Coronary artery (tissue), 2 donors: ENCODE results near the gene TNK2.
"Not testable (repeated sequence)": the region's sequence is repeated elsewhere in the genome, so short reads cannot be mapped to it uniquely, and the experiment has no call there.

Source experiments
- DNase-seq: peaks from one replicate; pipeline ENCODE4 v3.0.0-alpha.2; 2017; ENCODE audit warnings: low spot score
- H3K27ac ChIP-seq, 2 donors: fragments of 200-600 bp; sonication (generic); one replicate each; pipeline ENCODE4 v1.5.1; 2016 to 2019
- H3K4me3 ChIP-seq: fragments of 200-600 bp; sonication (generic); 2 replicates; pipeline ENCODE4 v1.5.1; 2016; ENCODE audit warnings: mild to moderate bottlenecking, moderate library complexity
- CTCF ChIP-seq: fragments of 200-600 bp; sonication (generic); IDR thresholded peaks from one replicate; pipeline ENCODE4 v1.5.1; 2019; ENCODE audit warnings: antibody characterized with exemption

Gene TNK2

GRCh38 chr3:195868866-195869412, 39.4 kb downstream of the TNK2 start:
- Histone ChIP-seq H3K4me3 (no peak overlapping the region), H3K27ac (no peak overlapping the region)
- TF ChIP-seq CTCF: no peak
- no peak for DNase-seq

GRCh38 chr3:195868336-195868865, 40.0 kb downstream of the TNK2 start:
- Histone ChIP-seq H3K4me3 (no peak overlapping the region), H3K27ac (no peak overlapping the region)
- no peak for TF ChIP-seq CTCF
- DNase-seq: no peak

GRCh38 chr3:195867631-195868335, 40.6 kb downstream of the TNK2 start:
- DNase-seq: no peak
- no peak overlapping the region for H3K27ac ChIP-seq

GRCh38 chr3:195866686-195867511, 41.5 kb downstream of the TNK2 start:
- H3K4me3 ChIP-seq: no peak overlapping the region
- TF ChIP-seq CTCF: no peak
- DNase-seq: no peak
- no peak overlapping the region for H3K27ac ChIP-seq

More at GRCh38 chr3:195867631-195868335, 40.6 kb downstream of the TNK2 start:
- no peak overlapping the region for H3K4me3 ChIP-seq
- TF ChIP-seq CTCF: no peak

- Histone ChIP-seq H3K4me3 (no peak overlapping the region), H3K27ac (no peak overlapping the region)
- TF ChIP-seq CTCF: no peak
- DNase-seq: no peak
Measured at GRCh38 chr3:195865752-195866151, 42.6 kb downstream of the TNK2 start.

- peak overlapping the region; percentile 79 to 84 for H3K27ac ChIP-seq
- DNase-seq: peak; percentile 95
- peak overlapping the region; percentile 2 for H3K4me3 ChIP-seq
- peak; percentile 97 for TF ChIP-seq CTCF
Measured at GRCh38 chr3:195863121-195864061, 45.0 kb downstream of the TNK2 start.

- H3K4me3 ChIP-seq, DNase-seq, H3K27ac ChIP-seq: not testable (repeated sequence)
Measured at GRCh38 chr3:195862318-195862717, 46.0 kb downstream of the TNK2 start.
